WTC11 (cell line): ENCODE results near the gene ISG15.

ENCODE experiments used
- ESRRA ChIP-seq: sonication (generic); formaldehyde crosslinking; IDR thresholded peaks from 2 replicates; pipeline ENCODE4 v1.8.1; 2022; ENCODE audit warnings: mild to moderate bottlenecking, missing genetic modification reagents, borderline replicate concordance
- FOXP1 ChIP-seq: sonication (generic); formaldehyde crosslinking; IDR thresholded peaks from 2 replicates; pipeline ENCODE4 v1.8.0; 2022; ENCODE audit warnings: missing genetic modification reagents, mild to moderate bottlenecking, moderate library complexity, borderline replicate concordance
- TP53 ChIP-seq: sonication (generic); formaldehyde crosslinking; IDR thresholded peaks from 2 replicates; pipeline ENCODE4 v1.8.1; 2023; ENCODE audit warnings: mild to moderate bottlenecking, missing genetic modification reagents
- ZNF232 ChIP-seq: sonication (generic); formaldehyde crosslinking; IDR thresholded peaks from 2 replicates; pipeline ENCODE4 v1.8.0; 2022; ENCODE audit warnings: mild to moderate bottlenecking, missing genetic modification reagents
- TF ChIP-seq, protein P1 (sequence below): fragments of 200-600 bp; IDR thresholded peaks from 2 replicates; pipeline ENCODE4 v1.8.0; 2022; ENCODE audit warnings: antibody characterized with exemption

DNA sequence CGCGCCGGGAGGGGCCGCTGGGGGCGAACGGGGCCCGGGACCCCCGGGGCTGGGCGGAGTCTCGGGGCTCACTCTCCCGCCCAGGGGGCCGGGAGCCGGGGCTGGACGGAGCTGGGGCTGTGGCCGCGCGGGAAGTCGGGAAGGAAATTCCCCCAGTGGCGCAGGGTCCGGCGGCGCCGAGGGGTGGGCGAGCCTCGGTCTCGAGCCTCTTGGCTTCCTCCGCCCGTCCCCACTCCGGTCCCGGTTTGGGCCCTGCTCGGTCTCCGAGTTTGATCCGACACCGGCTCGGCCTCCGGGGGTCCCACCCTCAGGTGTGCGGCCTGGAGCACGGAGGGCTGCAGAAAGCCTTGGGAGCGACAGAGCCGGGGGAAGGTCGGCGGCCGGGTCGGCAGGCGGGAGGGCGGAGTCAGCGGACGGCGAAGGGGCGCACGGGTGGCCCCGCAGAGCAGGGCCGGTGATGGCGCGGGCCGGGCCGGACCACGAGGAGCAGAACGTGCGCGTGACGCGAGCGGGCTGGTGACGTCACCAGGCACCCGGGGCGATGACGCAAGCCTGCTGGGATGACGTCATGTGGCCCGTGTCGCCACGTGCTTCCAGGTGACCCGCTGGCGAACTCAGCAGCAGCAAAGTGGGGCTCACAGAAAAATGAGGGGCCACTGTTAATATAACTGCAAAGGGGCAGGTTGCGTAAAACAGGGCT, 12.8 kb upstream of the ISG15 start:
- no peak for TF ChIP-seq ZNF232 (CRISPR knock-in tag)
- TF ChIP-seq, protein P1, sequence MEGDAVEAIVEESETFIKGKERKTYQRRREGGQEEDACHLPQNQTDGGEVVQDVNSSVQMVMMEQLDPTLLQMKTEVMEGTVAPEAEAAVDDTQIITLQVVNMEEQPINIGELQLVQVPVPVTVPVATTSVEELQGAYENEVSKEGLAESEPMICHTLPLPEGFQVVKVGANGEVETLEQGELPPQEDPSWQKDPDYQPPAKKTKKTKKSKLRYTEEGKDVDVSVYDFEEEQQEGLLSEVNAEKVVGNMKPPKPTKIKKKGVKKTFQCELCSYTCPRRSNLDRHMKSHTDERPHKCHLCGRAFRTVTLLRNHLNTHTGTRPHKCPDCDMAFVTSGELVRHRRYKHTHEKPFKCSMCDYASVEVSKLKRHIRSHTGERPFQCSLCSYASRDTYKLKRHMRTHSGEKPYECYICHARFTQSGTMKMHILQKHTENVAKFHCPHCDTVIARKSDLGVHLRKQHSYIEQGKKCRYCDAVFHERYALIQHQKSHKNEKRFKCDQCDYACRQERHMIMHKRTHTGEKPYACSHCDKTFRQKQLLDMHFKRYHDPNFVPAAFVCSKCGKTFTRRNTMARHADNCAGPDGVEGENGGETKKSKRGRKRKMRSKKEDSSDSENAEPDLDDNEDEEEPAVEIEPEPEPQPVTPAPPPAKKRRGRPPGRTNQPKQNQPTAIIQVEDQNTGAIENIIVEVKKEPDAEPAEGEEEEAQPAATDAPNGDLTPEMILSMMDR = no peak
- no peak for TF ChIP-seq TP53 (CRISPR knock-in tag)
- no peak; the same call in 1 of the 2 replicates for TF ChIP-seq ESRRA
- TF ChIP-seq FOXP1 (CRISPR knock-in tag) = peak; percentile 86; the same call in 1 of the 2 replicates
